Loucy (cell line): Measurements from ENCODE around the gene CNTN2.

Experiments
- H2AFZ ChIP-seq: fragments of 200-600 bp; sonication (generic); 2 replicates; pipeline ENCODE4 v1.6.0; 2016; ENCODE audit warnings: antibody characterized with exemption, mild to moderate bottlenecking, low read length, moderate library complexity
- H3F3A ChIP-seq: fragments of 200-600 bp; 2 replicates; pipeline ENCODE4 v1.6.0; 2016; ENCODE audit warnings: antibody characterized with exemption, low read depth, mild to moderate bottlenecking
- H3K27me3 ChIP-seq: fragments of 200-600 bp; sonication (generic); 2 replicates; pipeline ENCODE4 v1.6.1; 2014; ENCODE audit warnings: low read length, mild to moderate bottlenecking; ENCODE audit not compliant: insufficient read depth, poor library complexity, severe bottlenecking
- H3K36me3 ChIP-seq: fragments of 200-600 bp; sonication (generic); 2 replicates; pipeline ENCODE4 v1.6.1; 2016; ENCODE audit warnings: low read length; ENCODE audit not compliant: insufficient read depth
- H3K4me1 ChIP-seq: fragments of 200-600 bp; sonication (generic); 2 replicates; pipeline ENCODE4 v1.5.1; 2014; ENCODE audit warnings: low read length, mild to moderate bottlenecking; ENCODE audit not compliant: insufficient read depth, poor library complexity, severe bottlenecking
- H3K4me2 ChIP-seq: fragments of 200-600 bp; sonication (generic); 2 replicates; pipeline ENCODE4 v1.6.0; 2014; ENCODE audit warnings: antibody characterized with exemption, low read length, low read depth, mild to moderate bottlenecking; ENCODE audit not compliant: poor library complexity, severe bottlenecking
- H3K4me3 ChIP-seq: fragments of 200-600 bp; sonication (generic); 2 replicates; pipeline ENCODE4 v1.5.1; 2014; ENCODE audit warnings: low read length, mild to moderate bottlenecking, mixed read lengths; ENCODE audit not compliant: poor library complexity, severe bottlenecking
- H3K79me2 ChIP-seq: fragments of 200-600 bp; sonication (generic); 2 replicates; pipeline ENCODE4 v1.6.1; 2014; ENCODE audit warnings: low read length; ENCODE audit not compliant: insufficient read depth
- H3K9ac ChIP-seq: fragments of 200-600 bp; sonication (generic); 2 replicates; pipeline ENCODE4 v1.6.0; 2014; ENCODE audit warnings: mild to moderate bottlenecking, low read depth, low read length, moderate library complexity; ENCODE audit not compliant: poor library complexity, severe bottlenecking
- H3K9me2 ChIP-seq: fragments of 200-600 bp; sonication (generic); replicated peaks from 2 replicates; pipeline ENCODE4 v1.6.1; 2016; ENCODE audit warnings: low read depth, low read length, mixed read lengths
- H3K9me3 ChIP-seq: fragments of 200-600 bp; sonication (generic); 2 replicates; pipeline ENCODE4 v1.6.1; 2014; ENCODE audit warnings: mild to moderate bottlenecking, antibody characterized with exemption, low read length, low read depth; ENCODE audit not compliant: insufficient read depth
- H4K20me1 ChIP-seq: fragments of 200-600 bp; sonication (generic); 2 replicates; pipeline ENCODE4 v1.6.0; 2014; ENCODE audit warnings: antibody characterized with exemption, low read length, mild to moderate bottlenecking; ENCODE audit not compliant: insufficient read depth, poor library complexity, severe bottlenecking
- EZH2phosphoT487 ChIP-seq: fragments of 200-600 bp; IDR thresholded peaks from 2 replicates; pipeline ENCODE4 v1.6.1; 2018; ENCODE audit warnings: antibody characterized with exemption, mild to moderate bottlenecking, moderate library complexity, borderline replicate concordance
- TF ChIP-seq, protein P1 (sequence below): fragments of 200-600 bp; sonication (generic); conservative IDR thresholded peaks from 2 replicates; pipeline ENCODE4 v1.5.1; 2014; ENCODE audit warnings: mild to moderate bottlenecking, antibody characterized with exemption, low read length

CNTN2 gene

DNA sequence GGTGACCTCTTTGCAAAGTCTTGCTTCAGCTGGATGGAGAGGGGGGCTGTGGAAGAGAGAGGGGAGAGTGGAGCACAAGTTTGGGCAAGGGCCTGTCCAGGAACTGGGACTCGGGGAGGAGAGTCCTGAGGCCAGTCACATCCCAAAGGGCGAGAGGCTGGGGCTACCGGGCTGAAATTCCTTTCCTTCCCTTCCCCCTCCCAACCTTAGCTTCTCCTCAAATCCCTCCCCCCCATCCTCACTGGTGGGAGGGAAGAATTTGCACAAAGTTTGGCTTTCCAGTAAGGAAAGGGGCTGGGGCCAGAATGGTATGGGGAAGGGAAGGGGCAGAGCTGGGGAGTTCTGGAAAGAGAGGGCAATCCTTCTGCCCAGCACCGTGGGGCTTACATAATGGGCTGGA, 854 bp downstream of the CNTN2 start:
- Histone ChIP-seq H3K9me2 (no peaks in the 10 kb centered on the region), H3K4me3 (no peak overlapping the region), H3K79me2 (no peaks in the 10 kb centered on the region), H3K4me2 (no peak overlapping the region), H2AFZ (no peak overlapping the region), H3K9me3 (no peaks in the 10 kb centered on the region), H3K9ac (no peak overlapping the region), H4K20me1 (no peaks in the 10 kb centered on the region), H3K4me1 (no peaks in the 10 kb centered on the region), H3F3A (no peaks in the 10 kb centered on the region), H3K27me3 (no peaks in the 10 kb centered on the region), H3K36me3 (no peaks in the 10 kb centered on the region)
- TF ChIP-seq EZH2phosphoT487: no peak
- TF ChIP-seq, protein P1, sequence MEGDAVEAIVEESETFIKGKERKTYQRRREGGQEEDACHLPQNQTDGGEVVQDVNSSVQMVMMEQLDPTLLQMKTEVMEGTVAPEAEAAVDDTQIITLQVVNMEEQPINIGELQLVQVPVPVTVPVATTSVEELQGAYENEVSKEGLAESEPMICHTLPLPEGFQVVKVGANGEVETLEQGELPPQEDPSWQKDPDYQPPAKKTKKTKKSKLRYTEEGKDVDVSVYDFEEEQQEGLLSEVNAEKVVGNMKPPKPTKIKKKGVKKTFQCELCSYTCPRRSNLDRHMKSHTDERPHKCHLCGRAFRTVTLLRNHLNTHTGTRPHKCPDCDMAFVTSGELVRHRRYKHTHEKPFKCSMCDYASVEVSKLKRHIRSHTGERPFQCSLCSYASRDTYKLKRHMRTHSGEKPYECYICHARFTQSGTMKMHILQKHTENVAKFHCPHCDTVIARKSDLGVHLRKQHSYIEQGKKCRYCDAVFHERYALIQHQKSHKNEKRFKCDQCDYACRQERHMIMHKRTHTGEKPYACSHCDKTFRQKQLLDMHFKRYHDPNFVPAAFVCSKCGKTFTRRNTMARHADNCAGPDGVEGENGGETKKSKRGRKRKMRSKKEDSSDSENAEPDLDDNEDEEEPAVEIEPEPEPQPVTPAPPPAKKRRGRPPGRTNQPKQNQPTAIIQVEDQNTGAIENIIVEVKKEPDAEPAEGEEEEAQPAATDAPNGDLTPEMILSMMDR: no peak

DNA sequence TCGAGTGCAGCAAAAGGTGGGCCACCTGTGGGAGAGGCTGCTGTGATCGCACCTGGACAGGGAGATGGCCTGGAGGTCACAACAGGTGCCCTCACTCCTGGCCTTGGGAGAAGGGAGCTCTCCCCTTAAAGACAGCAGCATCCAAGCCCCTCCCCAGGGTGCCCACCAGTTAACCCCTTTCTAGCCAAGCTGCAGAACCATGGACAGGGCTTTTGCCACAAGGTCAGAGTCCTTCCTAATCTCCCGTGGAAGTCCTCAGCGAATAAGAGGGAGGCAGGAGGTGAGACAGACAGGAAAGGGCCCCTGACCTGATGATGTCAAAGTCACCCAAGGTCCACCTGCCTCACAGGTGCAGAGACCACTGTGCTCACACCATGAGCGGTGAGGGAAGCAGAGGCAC, 1.7 kb downstream of the CNTN2 start:
- no peaks in the 10 kb centered on the region for H3K27me3 ChIP-seq
- H3K4me2 ChIP-seq: no peak overlapping the region

DNA sequence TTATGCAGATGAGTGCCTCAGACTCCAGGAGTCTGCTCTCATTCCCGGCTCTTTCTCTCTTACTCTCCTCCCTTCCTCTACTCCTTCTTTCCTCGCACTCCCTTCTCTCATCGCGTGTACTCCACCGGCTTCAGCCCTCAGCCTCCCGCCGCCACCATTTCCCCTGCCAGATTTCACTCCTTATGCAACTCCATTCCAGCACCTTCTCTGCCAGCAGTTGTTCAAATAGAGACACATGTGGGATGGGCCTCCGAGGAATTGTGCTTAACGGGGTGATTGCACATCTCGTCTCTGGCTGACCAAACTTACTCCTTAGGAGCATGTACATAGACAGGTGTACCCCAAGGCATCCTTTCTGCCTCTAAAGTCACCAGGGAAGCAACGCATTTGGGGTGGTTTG, 2.1 kb downstream of the CNTN2 start:
- Histone ChIP-seq H3K4me1 (no peaks in the 10 kb centered on the region), H3K4me2 (no peak overlapping the region), H3K4me3 (no peak overlapping the region), H3K9me3 (no peaks in the 10 kb centered on the region), H3F3A (no peaks in the 10 kb centered on the region), H3K79me2 (no peaks in the 10 kb centered on the region), H3K27me3 (no peaks in the 10 kb centered on the region), H3K9me2 (no peaks in the 10 kb centered on the region), H3K9ac (no peak overlapping the region), H3K36me3 (no peaks in the 10 kb centered on the region), H4K20me1 (no peaks in the 10 kb centered on the region), H2AFZ (no peak overlapping the region)
- no peak for TF ChIP-seq EZH2phosphoT487
- TF ChIP-seq, protein P1: no peak

More for the DNA sequence above, 1.7 kb downstream of the CNTN2 start:
- Histone ChIP-seq H3K9me3 (no peaks in the 10 kb centered on the region), H3K9ac (no peak overlapping the region), H3K9me2 (no peaks in the 10 kb centered on the region), H3K4me1 (no peaks in the 10 kb centered on the region), H3K36me3 (no peaks in the 10 kb centered on the region), H3F3A (no peaks in the 10 kb centered on the region), H4K20me1 (no peaks in the 10 kb centered on the region), H3K79me2 (no peaks in the 10 kb centered on the region), H3K4me3 (no peak overlapping the region), H2AFZ (no peak overlapping the region)
- TF ChIP-seq EZH2phosphoT487: no peak
- TF ChIP-seq, protein P1: no peak
